ENCODE results near the gene CACNB2.

DNA sequence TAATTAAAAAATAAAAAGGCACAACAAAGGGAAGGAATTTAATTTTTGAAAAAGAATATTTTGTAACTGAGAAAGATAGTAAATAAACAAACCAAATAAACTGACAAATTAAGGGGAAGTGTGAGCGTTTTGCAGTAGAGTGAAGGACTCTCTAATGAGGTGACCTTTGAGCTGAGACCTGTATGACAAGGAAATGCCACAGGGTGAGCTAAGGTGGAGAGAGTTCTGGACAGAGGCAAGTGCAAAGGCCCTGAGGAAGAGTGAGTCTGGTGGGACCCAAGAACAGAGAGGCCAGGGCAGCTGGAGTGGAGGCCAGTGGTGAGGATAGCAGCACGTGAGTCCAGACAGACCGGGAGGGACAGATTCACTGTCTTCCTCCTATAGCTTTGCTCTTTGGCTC, 179.4 kb downstream of the CACNB2 start:
- TF ChIP-seq, protein P1, sequence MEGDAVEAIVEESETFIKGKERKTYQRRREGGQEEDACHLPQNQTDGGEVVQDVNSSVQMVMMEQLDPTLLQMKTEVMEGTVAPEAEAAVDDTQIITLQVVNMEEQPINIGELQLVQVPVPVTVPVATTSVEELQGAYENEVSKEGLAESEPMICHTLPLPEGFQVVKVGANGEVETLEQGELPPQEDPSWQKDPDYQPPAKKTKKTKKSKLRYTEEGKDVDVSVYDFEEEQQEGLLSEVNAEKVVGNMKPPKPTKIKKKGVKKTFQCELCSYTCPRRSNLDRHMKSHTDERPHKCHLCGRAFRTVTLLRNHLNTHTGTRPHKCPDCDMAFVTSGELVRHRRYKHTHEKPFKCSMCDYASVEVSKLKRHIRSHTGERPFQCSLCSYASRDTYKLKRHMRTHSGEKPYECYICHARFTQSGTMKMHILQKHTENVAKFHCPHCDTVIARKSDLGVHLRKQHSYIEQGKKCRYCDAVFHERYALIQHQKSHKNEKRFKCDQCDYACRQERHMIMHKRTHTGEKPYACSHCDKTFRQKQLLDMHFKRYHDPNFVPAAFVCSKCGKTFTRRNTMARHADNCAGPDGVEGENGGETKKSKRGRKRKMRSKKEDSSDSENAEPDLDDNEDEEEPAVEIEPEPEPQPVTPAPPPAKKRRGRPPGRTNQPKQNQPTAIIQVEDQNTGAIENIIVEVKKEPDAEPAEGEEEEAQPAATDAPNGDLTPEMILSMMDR (IDR thresholded peaks at IDR 0.05) = no peak
- no peak for TF ChIP-seq POLR2A (IDR thresholded peaks at IDR 0.05)
